ENCODE results near the gene TDRKH.
"Not testable (repeated sequence)": the region's sequence is repeated elsewhere in the genome, so short reads cannot be mapped to it uniquely, and the experiment has no call there.

TDRKH gene

DNA sequence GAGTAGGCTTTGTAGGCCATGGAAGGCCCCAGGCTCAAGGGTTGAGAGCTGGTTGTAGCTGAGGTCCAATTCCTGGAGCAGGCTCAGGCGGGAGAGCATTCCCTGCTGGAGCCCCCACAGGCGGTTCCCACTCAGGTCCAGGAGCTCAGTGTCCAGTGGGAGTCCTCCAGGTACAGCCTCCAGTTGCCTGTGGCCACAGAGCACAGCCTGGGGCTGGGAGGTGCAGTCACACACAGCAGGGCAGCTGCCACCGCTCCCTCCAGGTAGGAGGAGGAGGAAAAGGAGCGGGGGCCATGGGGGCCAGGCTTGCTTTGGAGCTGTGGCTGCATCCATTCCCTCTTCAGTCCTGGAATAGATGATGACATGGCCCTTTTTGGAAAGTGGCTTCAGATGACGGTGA, 12.1 kb upstream of the TDRKH start:
- DNase-seq (ENCODE audit: low read depth) = no peak

DNA sequence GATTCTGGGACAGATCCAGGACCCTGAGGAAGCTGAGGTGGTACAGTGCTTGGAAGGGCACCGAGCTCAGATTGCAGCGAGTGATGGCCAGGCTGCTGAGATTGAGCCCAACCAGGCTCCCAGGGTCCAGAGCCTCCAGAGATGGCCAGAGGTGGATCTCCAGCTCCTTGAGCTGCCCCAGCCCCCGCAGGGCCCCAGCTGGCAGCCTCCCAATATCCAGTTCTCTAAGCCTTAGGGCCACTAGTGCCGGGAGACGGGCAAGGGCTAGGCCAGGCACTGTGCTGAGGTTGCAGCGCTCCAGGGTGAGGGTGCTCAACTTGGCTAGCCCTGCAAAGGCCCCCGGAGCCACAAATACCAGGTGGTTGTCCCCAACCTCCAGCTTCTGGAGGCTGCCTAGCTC, 11.5 kb upstream of the TDRKH start:
- no peak for DNase-seq (ENCODE audit: low read depth)

DNA sequence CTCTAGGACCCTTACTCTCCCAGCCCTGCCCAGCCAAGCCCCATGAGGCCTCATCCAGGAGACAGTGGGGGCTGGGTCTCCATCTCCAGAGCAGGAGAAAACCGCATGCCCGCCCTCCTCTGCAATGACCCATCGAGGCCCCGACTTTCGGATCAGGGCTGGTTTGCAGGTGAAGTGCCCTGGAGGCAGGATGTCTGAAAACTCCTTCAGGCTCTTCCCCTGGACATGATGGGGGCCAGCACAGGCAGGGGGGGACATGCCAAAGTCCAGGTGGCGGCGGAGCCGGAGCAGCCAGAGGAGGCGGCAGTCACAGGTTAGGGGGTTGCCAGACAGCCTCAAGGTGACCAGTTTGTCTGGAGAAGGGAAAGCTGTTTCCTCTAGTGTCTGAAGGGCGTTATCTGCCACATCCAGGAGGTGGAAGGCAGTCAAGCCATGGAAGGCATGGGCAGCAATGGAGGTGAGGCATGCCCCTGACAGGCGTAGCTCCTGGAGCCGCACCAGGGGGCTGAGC, 11.1 kb upstream of the TDRKH start:
- DNase-seq (ENCODE audit: low read depth) = no peak

DNA sequence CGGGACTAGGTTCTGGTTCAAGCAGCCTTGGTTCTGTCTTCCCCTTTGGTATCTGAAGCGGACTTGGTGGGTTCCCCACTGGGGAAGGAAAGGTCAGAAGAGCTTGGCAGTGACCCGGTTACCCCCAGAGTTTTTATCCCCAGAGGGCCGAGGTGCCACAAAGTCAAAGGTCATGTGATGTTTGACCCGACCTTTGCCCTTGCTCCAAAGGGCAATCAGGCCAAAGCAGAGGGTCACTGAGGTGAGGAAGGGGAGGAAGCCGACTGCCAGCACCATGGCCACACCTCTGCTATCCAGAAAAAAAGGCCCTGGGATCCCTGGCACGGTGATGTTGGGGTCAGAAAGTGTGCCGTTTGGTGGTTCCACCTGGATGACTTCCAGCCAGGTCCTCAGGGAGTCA, 10.5 kb upstream of the TDRKH start:
- DNase-seq (ENCODE audit: low read depth) = no peak

DNA sequence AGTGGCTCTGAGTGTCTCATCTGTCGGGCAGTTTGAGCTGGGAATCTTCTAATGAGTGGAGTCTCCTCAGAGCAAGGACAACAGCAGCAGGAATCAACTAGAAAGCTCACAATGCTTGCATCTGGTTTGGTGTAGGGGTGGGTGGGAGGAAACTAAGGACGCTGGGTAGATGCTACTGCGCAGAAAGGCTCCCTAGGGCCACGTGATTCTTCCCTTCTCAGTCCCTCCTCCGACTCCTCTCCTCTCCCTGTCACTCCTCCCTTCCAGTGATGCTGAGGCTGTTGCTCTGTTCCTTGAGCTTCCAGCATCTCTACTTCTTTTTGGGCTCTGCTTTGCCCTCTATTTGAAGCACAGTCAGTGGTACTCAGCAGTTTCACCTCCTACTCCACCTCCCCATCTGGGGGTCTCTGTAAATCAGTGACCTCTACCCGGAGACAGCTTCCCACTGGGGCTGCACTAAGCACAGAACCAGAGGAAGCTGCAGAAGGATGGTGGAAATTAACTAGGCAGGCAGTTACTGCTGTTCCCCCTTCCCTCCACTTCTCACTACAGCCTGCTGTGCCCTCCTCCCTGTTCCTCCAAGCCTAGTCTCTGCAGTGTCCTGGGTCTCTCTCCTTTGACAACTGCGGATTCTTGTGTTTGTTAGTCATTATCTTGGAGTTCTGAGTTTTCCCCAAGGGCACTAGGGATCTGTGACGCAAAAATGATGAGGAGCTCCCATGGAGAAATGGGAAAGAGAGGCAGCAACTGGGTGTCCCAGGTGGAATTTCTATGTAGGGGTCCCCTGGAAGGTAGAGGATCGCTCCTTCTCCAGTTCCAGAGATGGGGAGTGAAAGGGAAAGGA, 9.1 kb upstream of the TDRKH start:
- DNase-seq (ENCODE audit: low read depth) = no peak

DNA sequence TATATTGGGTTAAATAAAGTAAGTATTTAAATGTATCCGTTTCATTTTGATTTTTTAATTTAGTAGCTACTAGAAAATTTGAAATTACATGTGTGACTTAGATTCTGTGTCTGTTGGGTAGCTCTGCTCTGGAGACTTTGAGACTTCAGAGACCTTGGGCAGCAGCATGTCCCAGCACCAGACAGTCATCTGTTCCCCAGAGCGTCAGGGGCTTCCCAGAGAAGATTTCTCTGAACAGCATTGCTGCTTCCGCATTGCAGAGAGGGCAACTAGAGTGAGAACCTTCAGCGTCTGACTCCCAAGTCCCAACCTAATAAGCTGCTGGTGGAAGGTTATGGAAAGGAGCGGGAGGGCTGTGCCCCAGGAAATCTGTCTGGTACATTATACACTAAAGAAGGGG, 8.3 kb upstream of the TDRKH start:
- DNase-seq (ENCODE audit: low read depth) = no peak

DNA sequence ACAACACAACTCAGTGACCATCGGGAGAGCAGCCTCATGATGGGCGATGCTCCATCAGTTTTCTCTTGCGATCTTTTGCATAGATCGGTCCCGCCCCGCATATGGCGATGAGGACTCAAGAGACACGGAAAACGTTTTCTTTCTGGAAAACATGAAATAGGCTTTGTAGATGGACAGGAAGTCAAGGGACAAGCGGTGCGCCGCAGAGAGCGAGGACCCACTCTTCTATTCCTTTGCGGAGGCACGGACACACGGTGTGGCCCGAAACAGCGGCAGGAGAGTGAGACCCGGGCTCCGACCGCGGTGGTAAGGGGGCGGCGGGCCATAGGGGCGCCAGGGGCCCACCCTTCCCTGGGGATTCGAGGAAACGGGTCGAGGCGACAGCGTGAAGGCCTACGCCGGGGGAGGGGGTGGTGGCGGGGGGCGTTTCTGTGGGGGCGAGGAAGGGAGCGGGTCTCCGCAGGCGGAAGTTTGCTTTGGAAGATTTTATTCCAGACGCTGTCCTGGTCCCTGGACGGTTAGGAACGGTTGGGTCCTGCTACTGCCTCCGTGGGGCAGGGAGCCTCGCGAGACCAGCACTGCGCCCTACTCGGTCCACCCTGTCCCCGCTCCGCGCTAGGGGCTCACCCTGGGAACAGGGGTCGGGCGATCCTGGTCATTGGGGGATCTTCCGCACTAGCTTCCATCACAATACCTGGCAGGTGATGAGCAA, 796 bp upstream of the TDRKH start:
- DNase-seq (ENCODE audit: low read depth) = no peak

DNA sequence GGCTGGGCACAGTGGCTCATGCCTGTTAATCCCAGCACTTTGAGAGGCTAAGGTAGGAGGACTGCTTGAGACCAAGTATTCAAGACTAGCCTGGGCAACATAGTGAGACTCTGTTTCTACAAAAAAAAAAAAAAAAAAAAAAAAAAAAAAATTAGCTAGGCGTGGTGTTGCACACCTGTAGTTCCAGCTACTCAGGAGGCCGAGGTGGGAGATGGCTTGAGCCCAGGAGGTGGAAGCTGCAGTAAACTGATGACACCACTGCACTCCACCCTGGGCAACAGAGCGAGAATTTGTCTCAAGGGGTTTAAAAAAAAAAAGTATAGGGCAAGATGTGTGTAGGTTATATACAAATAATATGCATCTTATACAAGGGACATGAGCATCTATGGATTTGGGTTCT, 2.6 kb downstream of the TDRKH start:
- DNase-seq (ENCODE audit: low read depth) = no peak

DNA sequence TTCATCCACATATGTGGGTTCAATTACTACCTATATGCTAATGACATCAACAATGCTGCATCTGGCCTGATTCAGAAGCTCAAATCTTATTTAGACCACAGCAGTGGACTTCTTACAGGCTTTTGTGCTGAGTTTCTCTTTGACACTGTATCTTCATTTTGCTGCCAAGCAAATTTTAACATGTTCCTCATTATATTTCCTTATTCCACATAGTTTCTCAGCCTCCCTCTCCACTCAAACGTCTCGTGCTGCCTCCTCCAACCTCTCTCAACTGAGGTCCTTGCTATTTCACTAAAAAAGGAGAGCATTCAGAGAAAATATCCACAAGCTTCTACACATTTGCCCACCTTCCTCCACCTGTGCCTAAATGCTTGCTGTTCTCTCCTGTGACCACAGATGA, 6.5 kb downstream of the TDRKH start:
- no peak for DNase-seq (ENCODE audit: low read depth)

DNA sequence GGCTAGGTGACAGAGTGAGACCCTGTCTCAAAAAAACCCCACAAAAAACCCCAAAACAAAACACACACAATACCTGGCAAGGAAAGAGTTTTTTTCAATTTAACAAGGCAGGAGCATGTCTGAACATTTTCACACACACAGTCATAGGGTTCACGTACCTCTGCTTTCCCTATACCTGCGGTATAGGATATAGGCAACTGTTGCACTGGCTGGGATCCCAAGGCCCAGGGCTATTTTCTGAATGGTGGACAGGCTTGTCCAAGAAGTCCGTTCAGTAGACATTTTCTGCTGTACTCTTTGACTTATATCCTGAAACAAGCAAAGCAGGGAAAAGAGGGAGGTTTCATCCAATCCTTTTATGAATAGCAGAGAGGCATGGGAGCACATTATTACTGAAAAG, 7.6 kb downstream of the TDRKH start:
- DNase-seq (ENCODE audit: low read depth) = no peak

DNA sequence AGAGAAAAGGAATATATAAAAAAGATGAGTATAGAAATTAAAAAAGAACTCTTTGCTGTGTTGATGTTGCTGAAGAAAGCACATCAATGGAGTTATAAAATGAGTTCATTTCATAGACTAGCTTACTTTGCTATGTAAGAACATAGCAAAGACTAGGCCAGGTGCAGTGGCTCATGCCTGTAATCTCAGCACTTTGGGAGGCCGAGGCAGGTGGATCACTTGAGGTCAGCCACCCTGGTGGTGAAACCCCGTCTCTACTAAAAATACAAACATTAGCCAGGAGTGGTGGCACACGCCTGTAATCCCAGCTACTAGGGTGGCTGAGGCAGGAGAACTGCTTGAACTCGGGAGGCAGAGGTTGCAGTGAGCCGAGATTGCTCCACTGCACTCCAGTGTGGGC, 8.3 kb downstream of the TDRKH start:
- DNase-seq (ENCODE audit: low read depth) = not testable (repeated sequence)

DNA sequence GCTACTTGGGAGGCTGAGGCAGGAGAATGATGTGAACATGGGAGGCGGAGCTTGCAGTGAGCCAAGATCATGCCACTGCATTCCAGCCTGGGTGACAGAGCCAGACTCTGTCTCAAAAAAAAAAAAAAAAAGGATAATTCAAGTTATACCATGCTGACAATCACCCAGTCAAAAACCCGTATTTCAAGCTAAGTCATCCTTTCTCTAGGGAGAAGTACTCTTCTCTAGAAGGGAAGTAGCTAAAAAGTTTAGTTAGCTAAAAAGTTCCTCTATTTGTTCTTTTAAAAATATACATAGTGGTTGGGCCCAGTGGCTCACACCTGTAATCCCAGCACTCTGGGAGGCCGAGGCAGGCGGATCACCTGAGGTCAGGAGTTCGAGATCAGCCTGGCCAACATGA, 9.6 kb downstream of the TDRKH start:
- not testable (repeated sequence) for DNase-seq (ENCODE audit: low read depth)

DNA sequence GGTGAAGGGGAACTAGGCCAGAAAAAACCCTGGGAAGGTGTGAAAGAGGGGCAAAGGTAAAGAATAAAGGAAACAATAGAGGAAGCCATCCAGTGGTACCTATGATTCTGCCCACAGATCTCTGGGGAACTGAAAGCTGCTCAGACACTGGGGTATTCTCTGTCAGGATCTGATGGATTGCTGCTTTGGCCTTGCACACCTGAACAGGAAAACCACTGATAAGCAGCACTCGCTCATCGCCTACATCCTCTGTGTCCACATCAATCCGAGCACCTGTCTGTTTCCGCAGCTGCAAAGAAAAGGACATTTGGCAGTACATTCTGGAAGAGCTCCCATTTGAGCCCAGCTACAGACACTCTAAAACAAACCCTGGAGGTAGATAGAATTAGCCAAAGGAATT, 10.4 kb downstream of the TDRKH start:
- no peak for DNase-seq (ENCODE audit: low read depth)

DNA sequence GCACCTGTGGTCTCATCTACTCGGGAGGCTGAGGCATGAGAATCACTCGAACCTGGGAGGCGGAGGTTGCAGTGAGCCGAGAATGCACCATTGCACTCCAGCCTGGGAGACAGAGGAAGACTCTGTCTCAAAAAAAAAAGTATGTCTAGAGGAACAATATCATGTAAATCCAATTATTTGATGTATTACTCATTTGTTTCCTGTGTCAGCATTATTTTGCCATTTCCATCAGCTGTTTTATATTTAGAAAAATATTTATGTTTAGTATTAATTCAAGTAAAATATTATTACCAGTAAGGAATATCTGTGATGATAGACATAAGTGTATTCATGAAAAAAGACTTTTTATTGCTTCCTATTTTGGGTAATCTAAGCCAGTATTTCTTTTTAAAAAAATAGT, 13.0 kb downstream of the TDRKH start:
- DNase-seq (ENCODE audit: low read depth) = no peak

DNA sequence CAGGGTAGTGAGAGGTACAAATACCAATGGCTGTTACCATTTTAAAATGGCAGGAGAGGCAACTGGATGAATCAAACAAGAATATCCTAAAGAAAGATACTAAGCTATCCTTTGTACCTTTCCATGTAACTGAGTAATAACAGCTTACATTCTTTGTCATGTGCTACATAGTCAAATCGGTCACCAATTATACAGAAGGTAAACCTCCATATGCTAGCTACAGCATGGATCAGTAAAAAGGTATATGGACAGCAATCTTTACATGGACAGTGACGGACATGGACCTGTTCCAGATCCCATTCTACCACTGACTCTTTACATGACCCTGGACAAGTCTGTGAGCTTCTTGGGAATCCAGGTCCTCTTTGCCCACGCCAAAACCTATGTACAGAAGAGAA, 13.6 kb downstream of the TDRKH start:
- no peak for DNase-seq (ENCODE audit: low read depth)

DNA sequence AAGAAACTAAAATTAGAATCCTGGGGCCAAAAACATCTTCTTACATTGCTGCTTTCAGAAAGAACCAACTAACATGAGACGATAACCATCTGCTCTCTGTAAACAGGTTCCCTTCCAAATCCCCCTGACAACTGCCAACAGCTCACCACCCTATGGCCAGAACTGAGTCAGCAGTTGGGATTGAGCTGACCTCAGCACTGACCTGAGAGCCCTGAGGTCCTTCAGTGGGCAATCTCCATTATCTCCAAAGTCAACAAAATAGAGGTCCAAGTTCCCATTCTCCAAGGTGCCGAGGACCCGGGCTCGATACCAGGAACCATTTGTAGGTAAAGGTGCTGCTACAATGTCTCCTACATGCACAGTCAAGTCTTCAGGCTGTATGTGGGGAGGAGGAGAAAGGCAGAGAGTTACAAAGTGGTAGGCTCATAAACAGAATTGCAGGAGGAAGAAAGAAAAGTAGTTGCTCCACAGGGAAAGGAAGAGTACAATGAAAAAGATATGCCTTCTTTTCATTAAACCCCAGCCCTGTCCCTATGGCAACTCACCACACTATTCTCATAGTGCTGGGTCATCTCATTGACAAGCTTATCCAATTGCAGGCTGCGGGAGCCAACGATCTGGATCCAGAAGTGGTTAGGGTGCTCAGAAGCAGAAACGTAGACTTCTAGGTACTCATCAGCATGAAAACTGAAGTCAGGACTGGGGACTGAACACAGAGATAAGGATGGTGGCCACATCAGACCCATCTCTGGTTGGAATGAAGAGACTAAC, 14.2 kb downstream of the TDRKH start:
- DNase-seq (ENCODE audit: low read depth) = no peak

DNA sequence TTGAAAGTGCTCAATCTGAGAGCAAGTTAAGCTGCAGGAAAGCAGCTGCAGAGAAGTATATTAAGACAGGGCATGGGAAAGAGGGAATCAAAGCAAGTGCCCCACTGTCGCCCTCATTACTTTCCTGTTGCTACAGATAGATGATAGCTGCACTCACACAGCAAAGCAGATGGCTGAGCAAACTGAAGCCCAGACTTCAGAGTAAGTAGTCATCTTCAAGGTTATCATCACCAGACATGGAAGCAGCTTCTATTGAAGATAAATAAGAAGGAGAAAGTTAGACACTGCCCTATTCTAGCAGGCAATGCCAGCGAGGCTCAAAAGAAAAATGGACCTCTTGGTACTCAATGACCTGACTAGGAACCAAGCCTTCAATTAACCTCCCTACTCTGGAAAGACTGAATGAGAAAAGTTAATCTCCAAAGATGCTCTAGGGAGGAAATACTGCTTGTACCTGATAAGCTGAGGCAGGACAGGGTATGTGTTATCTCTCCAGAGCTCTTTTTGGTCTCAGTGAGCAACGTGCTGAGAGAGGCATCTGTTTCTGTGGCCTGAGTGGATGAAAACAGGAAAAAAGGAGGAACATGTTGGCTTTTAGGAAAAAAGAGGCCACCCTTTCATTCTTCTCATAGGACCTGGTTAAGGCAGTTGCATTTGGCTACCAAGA, 15.9 kb downstream of the TDRKH start:
- DNase-seq (ENCODE audit: low read depth) = no peak

DNA sequence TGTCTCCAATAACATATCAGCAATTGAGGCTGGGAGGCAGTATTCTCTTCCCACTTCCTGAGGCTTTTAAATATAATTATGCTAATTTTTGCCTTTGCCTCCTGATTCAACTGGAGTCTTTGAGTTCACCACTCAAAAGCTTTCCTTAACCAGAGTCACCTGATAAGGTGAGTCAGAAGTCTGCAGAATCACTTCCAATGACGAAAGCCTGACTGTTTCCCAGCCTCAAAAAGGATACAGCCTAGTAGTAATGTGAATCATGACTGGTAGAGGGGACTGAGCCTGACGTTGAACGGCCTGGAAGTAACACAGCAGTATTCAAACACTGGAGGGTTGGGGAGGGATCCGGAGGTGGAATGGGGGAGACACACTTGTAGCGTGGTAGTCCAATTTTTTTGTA, 16.6 kb downstream of the TDRKH start:
- no peak for DNase-seq (ENCODE audit: low read depth)

DNA sequence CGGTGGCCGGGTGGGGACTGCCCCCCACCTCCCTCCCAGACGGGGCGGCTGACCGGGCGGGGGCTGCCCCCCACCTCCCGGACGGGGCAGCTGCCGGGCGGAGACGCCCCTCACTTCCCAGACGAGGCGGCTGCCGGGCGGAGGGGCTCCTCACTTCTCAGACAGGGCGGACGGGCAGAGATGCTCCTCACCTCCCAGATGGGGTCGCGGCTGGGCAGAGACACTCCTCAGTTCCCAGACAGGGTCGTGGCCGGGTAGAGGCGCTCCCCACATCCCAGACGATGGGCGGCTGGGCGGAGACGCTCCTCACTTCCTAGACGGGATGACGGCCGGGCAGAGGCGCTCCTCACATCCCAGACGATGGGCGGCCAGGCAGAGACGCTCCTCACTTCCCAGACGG, 21.0 kb downstream of the TDRKH start:
- DNase-seq (ENCODE audit: low read depth) = not testable (repeated sequence)

DNA sequence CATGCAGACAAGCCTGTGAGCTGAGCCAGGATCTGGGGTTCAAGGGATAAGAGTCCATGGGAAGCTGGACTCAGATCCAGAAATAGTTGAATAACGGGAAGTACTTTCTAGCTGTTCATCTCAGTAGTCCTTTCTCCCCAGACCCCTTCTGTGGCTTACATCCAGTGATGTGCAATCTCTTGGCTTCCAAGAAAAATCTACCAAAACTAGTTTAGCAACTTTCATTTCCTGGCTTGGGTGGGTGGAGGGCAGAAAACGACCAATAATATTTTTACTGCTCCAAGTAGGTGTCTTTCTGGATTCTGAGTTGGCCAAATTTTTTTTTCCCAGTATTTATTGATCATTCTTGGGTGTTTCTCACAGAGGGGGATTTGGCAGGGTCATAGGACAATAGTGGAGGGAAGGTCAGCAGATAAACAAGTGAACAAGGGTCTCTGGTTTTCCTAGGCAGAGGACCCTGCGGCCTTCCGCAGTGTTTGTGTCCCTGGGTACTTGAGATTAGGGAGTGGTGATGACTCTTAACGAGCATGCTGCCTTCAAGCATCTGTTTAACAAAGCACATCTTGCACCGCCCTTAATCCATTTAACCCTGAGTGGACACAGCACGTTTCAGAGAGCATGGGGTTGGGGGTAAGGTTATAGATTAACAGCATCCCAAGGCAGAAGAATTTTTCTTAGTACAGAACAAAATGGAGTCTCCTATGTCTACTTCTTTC, 21.8 kb downstream of the TDRKH start:
- not testable (repeated sequence) for DNase-seq (ENCODE audit: low read depth)

DNA sequence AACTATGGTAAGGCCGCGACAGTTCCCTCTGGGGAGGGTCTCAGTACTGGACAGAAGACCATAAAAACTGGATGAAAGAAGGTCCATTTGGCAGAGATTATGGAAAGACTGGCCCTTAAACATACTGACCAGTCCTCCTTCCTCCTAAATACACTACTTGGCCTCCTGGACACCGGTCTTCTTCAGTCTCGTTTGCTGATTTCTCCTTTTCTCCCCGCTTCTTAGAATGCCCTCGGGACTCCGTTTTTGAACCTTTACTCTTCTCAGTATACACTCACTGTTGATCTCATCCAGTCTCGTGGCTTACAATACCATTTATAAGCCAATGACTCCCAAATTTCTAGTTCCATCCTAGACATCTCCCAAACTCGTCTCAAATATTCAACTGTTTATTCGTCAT, 26.3 kb downstream of the TDRKH start:
- no peak for DNase-seq (ENCODE audit: low read depth)

All from stimulated activated CD8-positive, alpha-beta memory T cell treated with anti-CD3 and anti-CD28 coated beads, Interleukin-7, amount 100 ng/mL, for 24 hours (primary cell).